Esophagus muscularis mucosa (tissue), 3 donors: ENCODE data around the gene GPR61.

ENCODE experiments used
- EP300 ChIP-seq: sonication (generic); formaldehyde crosslinking; IDR thresholded peaks from one replicate; pipeline ENCODE4 v1.6.1; 2017; ENCODE audit warnings: antibody characterized with exemption
- TF ChIP-seq, protein P1 (sequence below), 3 experiments: fragments of 200-600 bp in 2 of 3; fragments of 450-650 bp in 1 of 3; sonication (generic) in 2 of 3; IDR thresholded peaks; one replicate each; pipeline ENCODE4 v1.5.1; 2017 to 2019; ENCODE audit warnings: antibody characterized with exemption in 3 of 3, mild to moderate bottlenecking in 2 of 3, moderate library complexity in 1 of 3

DNA sequence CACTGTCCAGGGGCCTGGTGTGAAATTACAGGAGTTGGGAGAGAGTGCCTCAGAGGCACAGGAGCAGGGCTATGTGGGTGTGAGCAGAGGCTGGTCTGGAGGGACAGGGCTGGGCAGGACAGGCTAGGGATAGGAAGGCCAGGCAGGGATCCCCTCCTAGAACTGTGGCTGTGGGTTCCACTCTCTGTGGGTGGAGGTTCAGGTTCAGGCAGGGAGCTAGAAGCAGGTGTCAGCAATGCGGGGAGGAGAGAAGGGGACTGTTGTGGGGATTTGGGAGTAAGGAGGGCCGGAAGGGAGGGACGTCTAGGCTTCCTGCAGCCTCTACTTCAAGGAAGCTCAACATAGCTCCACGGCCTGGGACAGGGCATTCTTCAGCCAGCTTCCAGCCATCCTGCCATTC lies 8.3 kb upstream of the GPR61 start:
- TF ChIP-seq, protein P1, sequence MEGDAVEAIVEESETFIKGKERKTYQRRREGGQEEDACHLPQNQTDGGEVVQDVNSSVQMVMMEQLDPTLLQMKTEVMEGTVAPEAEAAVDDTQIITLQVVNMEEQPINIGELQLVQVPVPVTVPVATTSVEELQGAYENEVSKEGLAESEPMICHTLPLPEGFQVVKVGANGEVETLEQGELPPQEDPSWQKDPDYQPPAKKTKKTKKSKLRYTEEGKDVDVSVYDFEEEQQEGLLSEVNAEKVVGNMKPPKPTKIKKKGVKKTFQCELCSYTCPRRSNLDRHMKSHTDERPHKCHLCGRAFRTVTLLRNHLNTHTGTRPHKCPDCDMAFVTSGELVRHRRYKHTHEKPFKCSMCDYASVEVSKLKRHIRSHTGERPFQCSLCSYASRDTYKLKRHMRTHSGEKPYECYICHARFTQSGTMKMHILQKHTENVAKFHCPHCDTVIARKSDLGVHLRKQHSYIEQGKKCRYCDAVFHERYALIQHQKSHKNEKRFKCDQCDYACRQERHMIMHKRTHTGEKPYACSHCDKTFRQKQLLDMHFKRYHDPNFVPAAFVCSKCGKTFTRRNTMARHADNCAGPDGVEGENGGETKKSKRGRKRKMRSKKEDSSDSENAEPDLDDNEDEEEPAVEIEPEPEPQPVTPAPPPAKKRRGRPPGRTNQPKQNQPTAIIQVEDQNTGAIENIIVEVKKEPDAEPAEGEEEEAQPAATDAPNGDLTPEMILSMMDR (IDR thresholded peaks at IDR 0.05), result no peak
- TF ChIP-seq EP300, result no peak
